HFFc6 (cell line): ENCODE results near the gene EPG5. TPM values are rescaled to one million over a fixed set of nuclear protein-coding genes. Genes with fewer than 3 reads are reported as not detected.

Experiments
- DNase-seq: peaks from one replicate; pipeline ENCODE4 v3.0.0-alpha.2; 2018
- H3K27ac Mint-ChIP-seq: 2 replicates; pipeline ENCODE4 v1.8.0; 2020; ENCODE audit warnings: mild to moderate bottlenecking, mixed read lengths
- H3K27me3 Mint-ChIP-seq: 2 replicates; pipeline ENCODE4 v1.8.0; 2021; ENCODE audit warnings: mild to moderate bottlenecking, moderate library complexity, mixed read lengths; ENCODE audit not compliant: insufficient read depth
- H3K36me3 Mint-ChIP-seq: 2 replicates; pipeline ENCODE4 v1.8.0; 2021; ENCODE audit warnings: low read depth, mixed read lengths
- H3K4me1 Mint-ChIP-seq: 2 replicates; pipeline ENCODE4 v1.8.0; 2020; ENCODE audit warnings: low read depth, mixed read lengths
- H3K4me3 Mint-ChIP-seq: 2 replicates; pipeline ENCODE4 v1.8.0; 2020; ENCODE audit warnings: mild to moderate bottlenecking, moderate library complexity, mixed read lengths
- H3K9me3 Mint-ChIP-seq: 2 replicates; pipeline ENCODE4 v1.8.0; 2020; ENCODE audit warnings: mild to moderate bottlenecking, mixed read lengths
- CTCF ChIP-seq: fragments of 200-600 bp; sonication (generic); IDR thresholded peaks from 2 replicates; pipeline ENCODE4 v1.5.0; 2021; ENCODE audit warnings: antibody characterized with exemption, mild to moderate bottlenecking
- total RNA-seq, 6 experiments: library from RNA; stranded (reverse); fragmentation: NEBNext Ultra II Directional; extraction: Animal tissue kit (Norgen Biotek cat#: 25700); gene quantifications; 2 replicates in 1 of 6; 3 replicates in 5 of 6; pipeline ENCODE4 v1.2.3, GENCODE V29; 2021

EPG5 gene
- total RNA-seq, 6 experiments from 2014 or later = 36.8 to 63.6 (median 44.5) TPM

- no peak for TF ChIP-seq CTCF
- Mint-ChIP-seq H3K36me3 (peaks cover 82% of the 10 kb centered on the region), H3K9me3 (no peaks in the 10 kb centered on the region; the same call in 1 of the 2 replicates)
Observed at GRCh38 chr18:45865466-45865865, 101.7 kb downstream of the EPG5 start.

GRCh38 chr18:45864081-45864480 is 103.0 kb downstream of the EPG5 start:
- DNase-seq = no peak
- peaks cover 80% of the 10 kb centered on the region for H3K36me3 Mint-ChIP-seq
- no peak overlapping the region for H3K4me3 Mint-ChIP-seq
- no peaks in the 10 kb centered on the region; the same call in 1 of the 2 replicates for H3K9me3 Mint-ChIP-seq
- H3K4me1 Mint-ChIP-seq = peaks cover 52% of the 10 kb centered on the region
- H3K27ac Mint-ChIP-seq = no peak overlapping the region
- no peak for TF ChIP-seq CTCF
- no peaks in the 10 kb centered on the region; the same call in 1 of the 2 replicates for H3K27me3 Mint-ChIP-seq

More at GRCh38 chr18:45865466-45865865, 101.7 kb downstream of the EPG5 start:
- H3K27me3 Mint-ChIP-seq = no peaks in the 10 kb centered on the region; the same call in 1 of the 2 replicates
- peak overlapping the region; percentile 9; the same call in 1 of the 2 replicates for H3K27ac Mint-ChIP-seq
- H3K4me1 Mint-ChIP-seq = peaks cover 66% of the 10 kb centered on the region
- DNase-seq = no peak
- no peak overlapping the region for H3K4me3 Mint-ChIP-seq

GRCh38 chr18:45863469-45863868 is 103.7 kb downstream of the EPG5 start:
- Mint-ChIP-seq H3K4me1 (peaks cover 50% of the 10 kb centered on the region), H3K9me3 (no peaks in the 10 kb centered on the region; the same call in 1 of the 2 replicates), H3K27ac (peak overlapping the region; percentile 11), H3K27me3 (no peaks in the 10 kb centered on the region), H3K4me3 (no peak overlapping the region), H3K36me3 (peaks cover 83% of the 10 kb centered on the region)
- TF ChIP-seq CTCF = no peak; the same call in 1 of the 2 replicates
- DNase-seq = no peak

- TF ChIP-seq CTCF = no peak
- Mint-ChIP-seq H3K4me3 (no peak overlapping the region), H3K9me3 (no peaks in the 10 kb centered on the region; the same call in 1 of the 2 replicates), H3K36me3 (peaks cover 86% of the 10 kb centered on the region), H3K27me3 (no peaks in the 10 kb centered on the region), H3K4me1 (peaks cover 50% of the 10 kb centered on the region), H3K27ac (peak overlapping the region; percentile 68)
- no peak for DNase-seq
Observed at GRCh38 chr18:45861926-45862325, 105.2 kb downstream of the EPG5 start.

- no peak for TF ChIP-seq CTCF
- Mint-ChIP-seq H3K27me3 (no peaks in the 10 kb centered on the region), H3K4me3 (no peak overlapping the region), H3K27ac (no peak overlapping the region), H3K4me1 (peaks cover 44% of the 10 kb centered on the region), H3K9me3 (no peaks in the 10 kb centered on the region; the same call in 1 of the 2 replicates), H3K36me3 (peaks cover 85% of the 10 kb centered on the region)
- no peak for DNase-seq
Observed at GRCh38 chr18:45860971-45861370, 106.2 kb downstream of the EPG5 start.
